Karpas-422 (cell line): ENCODE results near the gene XG. TPM values are rescaled to one million over a fixed set of nuclear protein-coding genes. Genes with fewer than 3 reads are reported as not detected.
"Not testable (repeated sequence)": the region's sequence is repeated elsewhere in the genome, so short reads cannot be mapped to it uniquely, and the experiment has no call there.

Source experiments
- DNase-seq: peaks from one replicate; pipeline ENCODE4 v3.0.0-alpha.2; 2015
- H2AFZ ChIP-seq: fragments of 200-600 bp; sonication (generic); 2 replicates; pipeline ENCODE4 v1.6.1; 2014; ENCODE audit warnings: antibody characterized with exemption, low read length, mixed read lengths
- H3K27ac ChIP-seq: fragments of 200-600 bp; sonication (generic); 2 replicates; pipeline ENCODE4 v1.5.1; 2014; ENCODE audit warnings: mild to moderate bottlenecking, low read length, moderate library complexity
- H3K27me3 ChIP-seq: fragments of 200-600 bp; sonication (generic); 2 replicates; pipeline ENCODE4 v1.6.1; 2014; ENCODE audit warnings: low read length, mixed read lengths
- H3K36me3 ChIP-seq: fragments of 200-600 bp; sonication (generic); 2 replicates; pipeline ENCODE4 v1.6.1; 2014; ENCODE audit warnings: low read length, mixed read lengths; ENCODE audit not compliant: insufficient read depth
- H3K4me1 ChIP-seq: fragments of 200-600 bp; sonication (generic); 2 replicates; pipeline ENCODE4 v1.6.1; 2014; ENCODE audit warnings: mild to moderate bottlenecking, low read length, mixed read lengths
- H3K4me2 ChIP-seq: fragments of 200-600 bp; sonication (generic); 2 replicates; pipeline ENCODE4 v1.6.1; 2014; ENCODE audit warnings: low read length, low read depth, mild to moderate bottlenecking; ENCODE audit not compliant: poor library complexity, severe bottlenecking
- H3K4me3 ChIP-seq: fragments of 200-600 bp; sonication (generic); 2 replicates; pipeline ENCODE4 v1.5.1; 2014; ENCODE audit warnings: mild to moderate bottlenecking, antibody characterized with exemption, low read length, mixed read lengths
- H3K79me2 ChIP-seq: fragments of 200-600 bp; sonication (generic); 2 replicates; pipeline ENCODE4 v1.6.1; 2014; ENCODE audit warnings: mild to moderate bottlenecking, low read length, mixed read lengths
- H3K9ac ChIP-seq: fragments of 200-600 bp; sonication (generic); 2 replicates; pipeline ENCODE4 v1.6.0; 2014; ENCODE audit warnings: low read length
- H3K9me2 ChIP-seq: fragments of 200-600 bp; sonication (generic), shearing (Covaris generic); replicated peaks from 2 replicates; pipeline ENCODE4 v1.6.0; 2014; ENCODE audit warnings: mild to moderate bottlenecking, low read length, moderate library complexity; ENCODE audit not compliant: insufficient read depth
- H3K9me3 ChIP-seq: fragments of 300-700, 200-600 bp; sonication (generic); 2 replicates; pipeline ENCODE4 v1.6.1; 2014; ENCODE audit warnings: low read length, mixed read lengths
- H4K20me1 ChIP-seq: fragments of 200-600 bp; sonication (generic); 2 replicates; pipeline ENCODE4 v1.6.1; 2014; ENCODE audit warnings: mild to moderate bottlenecking, antibody characterized with exemption, low read length, low read depth; ENCODE audit not compliant: insufficient read depth
- total RNA-seq: library from RNA; depleted of rRNA; stranded (reverse); fragments of >200 nt; shearing (Covaris generic); gene quantifications from 2 replicates; pipeline ENCODE4 v1.2.3, GENCODE V29; 2014; ENCODE audit warnings: low replicate concordance

XG gene
- total RNA-seq, 1 experiment from 2014 or later = not detected

DNA sequence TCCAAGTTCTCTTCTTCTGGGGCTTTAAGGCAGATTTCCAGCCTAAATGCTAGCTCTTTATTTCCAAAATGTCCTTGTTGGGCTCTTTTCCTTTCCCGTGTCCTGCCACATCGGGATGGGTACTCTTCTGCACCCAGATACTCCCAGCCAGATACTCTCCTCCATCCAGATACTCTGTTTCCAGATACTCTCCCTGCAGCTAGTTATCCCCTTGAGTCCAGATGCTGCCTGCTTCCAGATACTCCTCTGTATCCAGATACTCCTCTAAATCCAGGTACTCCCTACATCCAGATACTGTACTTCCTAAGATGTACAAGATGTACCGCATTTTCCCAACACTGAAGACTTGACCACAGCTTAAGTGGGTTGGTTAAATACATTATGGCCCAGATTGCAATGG is 10.5 kb upstream of the XG start:
- Histone ChIP-seq H3K9me2 (no peaks in the 10 kb centered on the region), H3K4me3 (no peak overlapping the region), H3K4me1 (no peaks in the 10 kb centered on the region), H3K27ac (no peak overlapping the region), H3K9ac (no peak overlapping the region), H2AFZ (no peak overlapping the region), H3K27me3 (no peaks in the 10 kb centered on the region), H3K4me2 (no peak overlapping the region), H4K20me1 (no peaks in the 10 kb centered on the region), H3K79me2 (no peaks in the 10 kb centered on the region), H3K9me3 (no peaks in the 10 kb centered on the region), H3K36me3 (no peaks in the 10 kb centered on the region)
- DNase-seq = no peak

DNA sequence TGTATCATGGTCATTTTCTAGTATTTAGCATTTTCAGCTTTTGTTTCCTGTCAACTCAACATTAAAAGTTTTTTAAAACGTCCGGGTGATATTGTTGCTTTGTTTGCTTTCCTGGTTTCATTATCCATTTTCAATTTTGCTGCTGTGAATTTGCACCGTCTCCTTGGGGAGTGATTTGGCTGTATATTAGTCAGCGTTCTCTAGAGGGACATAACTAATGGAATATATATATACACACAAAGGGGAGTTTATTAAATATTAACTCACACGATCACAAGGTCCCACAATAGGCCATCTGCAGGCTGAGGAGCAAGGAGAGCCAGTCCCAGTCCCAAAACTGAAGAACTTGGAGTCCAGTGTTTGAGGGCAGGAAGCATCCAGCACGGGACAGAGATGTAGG is 5.6 kb upstream of the XG start:
- H3K36me3 ChIP-seq, H3K4me1 ChIP-seq, H3K27ac ChIP-seq, H2AFZ ChIP-seq, H4K20me1 ChIP-seq, H3K9ac ChIP-seq, H3K9me3 ChIP-seq, H3K9me2 ChIP-seq, H3K79me2 ChIP-seq, H3K4me2 ChIP-seq, H3K4me3 ChIP-seq, H3K27me3 ChIP-seq, DNase-seq: not testable (repeated sequence)

DNA sequence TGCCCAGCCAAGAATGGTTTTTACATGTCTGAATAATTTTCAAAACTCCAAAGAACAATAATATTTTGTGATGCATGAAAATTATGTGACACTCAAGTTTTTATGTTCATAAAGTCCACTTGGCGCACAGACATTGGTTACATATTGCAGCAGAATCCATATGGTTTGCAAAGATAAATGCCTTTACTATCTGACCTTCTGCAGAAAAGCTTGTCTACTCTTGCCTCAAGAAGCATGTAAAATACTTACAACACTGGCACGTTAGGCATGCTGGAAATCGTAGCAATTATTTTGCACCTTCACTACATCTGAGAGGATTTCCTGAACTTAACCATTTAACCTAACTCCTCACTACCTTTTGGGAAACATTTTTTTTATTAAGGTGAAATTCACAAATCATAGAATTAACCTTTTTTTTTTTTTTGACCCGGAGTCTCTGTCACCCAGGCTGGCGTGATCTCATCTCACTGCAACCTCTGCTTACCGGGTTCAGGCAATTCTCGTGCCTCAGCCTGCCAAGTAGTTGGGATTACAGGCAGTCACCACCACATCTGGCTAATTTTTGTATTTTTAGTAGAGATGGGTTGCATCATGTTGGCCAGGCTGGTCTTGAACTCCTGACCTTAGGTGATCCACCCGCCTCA is 3.5 kb upstream of the XG start:
- Histone ChIP-seq H3K4me1 (no peaks in the 10 kb centered on the region), H3K4me2 (no peak overlapping the region), H3K9ac (no peak overlapping the region), H4K20me1 (no peaks in the 10 kb centered on the region), H3K27ac (no peak overlapping the region), H3K27me3 (no peaks in the 10 kb centered on the region), H2AFZ (no peak overlapping the region), H3K9me2 (no peaks in the 10 kb centered on the region), H3K79me2 (no peaks in the 10 kb centered on the region), H3K4me3 (no peak overlapping the region), H3K36me3 (no peaks in the 10 kb centered on the region), H3K9me3 (no peaks in the 10 kb centered on the region)
- no peak for DNase-seq

DNA sequence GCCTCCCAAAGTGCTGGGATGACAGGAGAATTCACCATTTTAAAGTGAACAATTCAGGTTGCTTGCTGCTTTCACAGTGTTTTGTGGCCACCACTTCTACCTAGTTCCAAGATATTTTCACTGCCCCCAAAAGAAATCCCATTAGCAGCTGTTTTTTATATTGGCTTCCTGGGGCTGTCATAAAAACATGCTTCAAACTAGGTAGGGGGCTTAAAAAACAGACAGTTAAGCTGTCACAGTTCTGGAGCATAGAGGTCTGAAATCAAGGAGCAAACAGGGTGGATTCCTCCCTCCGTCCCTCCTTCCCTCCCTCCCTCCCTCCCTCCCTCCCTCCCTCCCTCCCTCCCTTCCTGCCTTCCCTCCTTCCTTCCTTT is 3.0 kb upstream of the XG start:
- DNase-seq = no peak
- H2AFZ ChIP-seq = no peak overlapping the region
- H3K36me3 ChIP-seq = no peaks in the 10 kb centered on the region
- H3K9me3 ChIP-seq = no peaks in the 10 kb centered on the region
- H4K20me1 ChIP-seq = no peaks in the 10 kb centered on the region
- no peaks in the 10 kb centered on the region for H3K4me1 ChIP-seq
- H3K27ac ChIP-seq = no peak overlapping the region
- no peak overlapping the region for H3K9ac ChIP-seq
- H3K4me3 ChIP-seq = no peak overlapping the region
- no peak overlapping the region for H3K4me2 ChIP-seq
- H3K79me2 ChIP-seq = no peaks in the 10 kb centered on the region
- H3K9me2 ChIP-seq = no peaks in the 10 kb centered on the region
- H3K27me3 ChIP-seq = no peaks in the 10 kb centered on the region

DNA sequence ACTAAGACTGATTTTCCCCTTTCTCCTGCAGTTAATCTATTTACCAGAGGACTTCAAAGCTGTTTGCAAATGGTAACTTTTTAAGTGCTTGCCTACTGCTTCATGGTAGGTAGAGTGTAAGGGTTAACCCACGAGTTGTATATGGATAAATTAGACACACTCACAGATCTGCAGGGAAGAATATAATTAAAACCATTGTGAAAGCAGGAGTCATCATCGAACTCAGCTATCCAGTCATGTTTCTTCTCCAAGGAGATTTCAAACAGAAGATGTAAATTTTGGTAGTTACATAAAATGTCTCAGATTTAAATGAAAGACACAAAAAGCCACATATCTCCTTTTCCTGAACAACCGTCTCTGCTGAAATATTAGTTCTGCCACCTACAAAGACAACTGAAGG is 549 bp upstream of the XG start:
- H3K9me2 ChIP-seq = no peaks in the 10 kb centered on the region
- no peaks in the 10 kb centered on the region for H3K27me3 ChIP-seq
- no peak overlapping the region for H2AFZ ChIP-seq
- no peaks in the 10 kb centered on the region for H3K79me2 ChIP-seq
- no peak for DNase-seq
- no peak overlapping the region for H3K27ac ChIP-seq
- no peak overlapping the region for H3K4me2 ChIP-seq
- H3K36me3 ChIP-seq = no peaks in the 10 kb centered on the region
- no peaks in the 10 kb centered on the region for H3K4me1 ChIP-seq
- H3K4me3 ChIP-seq = no peak overlapping the region
- H4K20me1 ChIP-seq = no peaks in the 10 kb centered on the region
- H3K9me3 ChIP-seq = no peaks in the 10 kb centered on the region
- no peak overlapping the region for H3K9ac ChIP-seq

DNA sequence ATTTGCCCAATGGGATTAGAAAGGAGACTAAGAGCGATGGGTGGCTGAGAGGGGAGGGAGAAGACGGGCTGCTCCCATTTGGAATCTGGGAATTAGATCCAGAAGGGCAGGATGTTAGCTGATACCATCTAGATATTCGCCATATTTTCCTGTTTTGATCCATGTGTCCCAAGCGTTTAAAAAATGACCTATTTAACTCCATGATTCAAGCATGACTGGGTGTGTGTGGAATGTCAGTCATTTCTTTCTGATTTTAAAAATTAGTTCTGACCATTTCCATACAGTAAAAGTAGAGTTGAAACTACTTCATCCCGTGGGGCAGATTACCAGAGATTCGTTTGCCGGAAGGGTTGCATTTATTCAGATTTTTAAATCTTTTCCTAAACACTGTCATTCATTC is 601 bp downstream of the XG start:
- not testable (repeated sequence) for H3K9me3 ChIP-seq, H3K4me2 ChIP-seq, H3K9me2 ChIP-seq, H3K27ac ChIP-seq, H3K4me1 ChIP-seq, H4K20me1 ChIP-seq, H3K27me3 ChIP-seq, H3K79me2 ChIP-seq, DNase-seq, H3K36me3 ChIP-seq, H3K9ac ChIP-seq, H2AFZ ChIP-seq, H3K4me3 ChIP-seq

DNA sequence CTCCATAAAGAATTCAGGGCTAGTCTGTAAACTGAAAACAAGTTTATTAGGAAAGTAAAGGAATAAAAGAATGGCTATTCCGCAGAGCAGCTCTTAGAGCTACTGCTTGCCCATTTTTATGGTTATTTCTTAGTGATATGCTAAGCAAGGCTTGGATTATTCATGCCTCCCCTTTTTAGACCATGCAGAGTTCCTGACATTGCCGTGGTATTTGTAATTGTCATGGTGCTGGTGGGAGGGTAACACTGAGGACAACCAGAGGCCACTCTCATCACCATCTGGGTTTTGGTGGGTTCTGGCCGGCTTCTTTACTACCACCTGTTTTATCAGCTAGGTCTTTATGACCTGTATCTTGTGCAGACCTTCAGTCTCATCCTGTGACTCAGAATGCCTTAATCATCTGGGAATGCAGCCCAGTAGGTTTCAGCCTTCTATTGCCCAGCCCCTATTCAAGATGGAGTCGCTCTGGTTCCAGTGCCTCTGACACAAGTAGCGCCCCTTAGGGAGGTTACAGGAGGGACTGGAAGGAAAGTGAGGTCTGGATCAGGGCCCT is 3.4 kb downstream of the XG start:
- DNase-seq, H3K4me1 ChIP-seq, H3K27me3 ChIP-seq, H3K4me3 ChIP-seq, H3K36me3 ChIP-seq, H3K79me2 ChIP-seq, H3K9me2 ChIP-seq, H2AFZ ChIP-seq, H3K9ac ChIP-seq, H3K9me3 ChIP-seq, H4K20me1 ChIP-seq, H3K4me2 ChIP-seq, H3K27ac ChIP-seq: not testable (repeated sequence)

DNA sequence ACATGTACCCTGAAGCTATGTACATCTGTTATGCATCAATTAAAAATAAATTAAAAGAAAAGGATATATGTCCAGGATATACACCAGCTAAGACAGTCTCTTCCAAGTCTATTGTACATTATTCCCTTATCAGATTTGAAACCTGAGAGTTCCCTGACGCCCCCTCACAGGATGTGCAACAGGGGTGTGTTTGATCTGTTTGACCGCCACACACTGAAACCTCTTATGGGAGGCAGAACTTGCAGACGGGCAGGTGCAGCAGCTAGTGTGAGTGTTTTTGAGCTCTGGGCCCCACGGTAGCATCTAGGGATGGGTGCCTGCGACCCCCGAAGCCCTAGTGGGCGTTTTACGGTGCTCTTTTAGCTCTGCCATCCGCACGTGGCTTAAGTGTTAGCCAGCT is 4.7 kb downstream of the XG start:
- Histone ChIP-seq H3K36me3 (no peaks in the 10 kb centered on the region), H2AFZ (no peak overlapping the region), H3K4me1 (no peaks in the 10 kb centered on the region), H3K9me3 (no peaks in the 10 kb centered on the region), H3K9me2 (no peaks in the 10 kb centered on the region), H4K20me1 (no peaks in the 10 kb centered on the region), H3K4me2 (no peak overlapping the region), H3K79me2 (no peaks in the 10 kb centered on the region), H3K9ac (no peak overlapping the region), H3K27me3 (no peaks in the 10 kb centered on the region), H3K27ac (no peak overlapping the region), H3K4me3 (no peak overlapping the region)
- DNase-seq = no peak

DNA sequence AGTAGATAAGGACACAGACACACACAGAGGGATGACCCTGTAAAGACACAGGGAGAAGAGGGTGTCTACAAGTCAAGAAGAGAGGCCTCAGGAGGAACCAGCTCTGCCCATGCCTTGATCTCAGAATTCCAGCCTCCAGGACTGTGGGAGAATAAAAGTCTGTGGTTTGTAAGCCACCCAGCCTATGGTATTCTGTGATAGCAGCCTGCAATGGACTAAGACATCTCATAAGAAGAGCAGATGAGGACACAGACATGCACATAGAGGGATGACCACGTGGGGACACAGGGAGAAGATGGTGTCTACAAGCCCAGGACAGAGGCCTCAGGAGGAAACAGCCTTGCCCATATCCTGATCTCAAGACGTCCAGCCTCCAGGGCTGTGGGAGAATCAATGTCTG is 9.4 kb downstream of the XG start:
- H4K20me1 ChIP-seq = no peaks in the 10 kb centered on the region
- H3K4me2 ChIP-seq = no peak overlapping the region
- no peak overlapping the region for H3K9ac ChIP-seq
- H3K4me3 ChIP-seq = no peak overlapping the region
- no peak for DNase-seq
- no peaks in the 10 kb centered on the region for H3K9me3 ChIP-seq
- H3K36me3 ChIP-seq = no peaks in the 10 kb centered on the region
- no peaks in the 10 kb centered on the region for H3K9me2 ChIP-seq
- H3K4me1 ChIP-seq = no peaks in the 10 kb centered on the region
- no peak overlapping the region for H3K27ac ChIP-seq
- no peaks in the 10 kb centered on the region for H3K79me2 ChIP-seq
- H3K27me3 ChIP-seq = no peaks in the 10 kb centered on the region
- H2AFZ ChIP-seq = no peak overlapping the region
